PC-3 (cell line): ENCODE results near the gene GNPDA2. TPM values are rescaled to one million over a fixed set of nuclear protein-coding genes. Genes with fewer than 3 reads are reported as not detected.

Experiments
- ATAC-seq: fragments of 200-7000 bp; cut with Tn5 transposase; 2 replicates; pipeline ENCODE4 v1.9.1; 2020; ENCODE audit warnings: mild to moderate bottlenecking, moderate library complexity
- BruUV-seq: library from RNA; stranded (reverse); fragments of 400-500 nt; replicated peaks from 2 replicates; lab custom pipeline; 2021; lab: Mats Ljungman, UMichigan
- CTCF ChIA-PET: fragments of 300-600 bp; sonication (Branson Sonifier 250); formaldehyde crosslinking; loops from one replicate; lab custom pipeline; 2022; ENCODE audit warnings: antibody characterized with exemption; lab: Charles Lee
- POLR2A ChIA-PET: fragments of 300-600 bp; sonication (Branson Sonifier 250); formaldehyde crosslinking; loops from one replicate; lab custom pipeline; 2022; ENCODE audit warnings: antibody characterized with exemption; ENCODE audit not compliant: unreplicated experiment; lab: Charles Lee
- DNase-seq: peaks from one replicate; pipeline ENCODE4 v3.0.0-alpha.2; 2015
- H2AFZ ChIP-seq: fragments of 300-600 bp; sonication (generic); 2 replicates; pipeline ENCODE4 v1.6.0; 2016; ENCODE audit warnings: antibody characterized with exemption, low read length
- H3F3A ChIP-seq: fragments of 300-600 bp; sonication (generic); one replicate; pipeline ENCODE4 v1.6.0; 2017; ENCODE audit warnings: antibody characterized with exemption, low read length, control low read depth, mild to moderate bottlenecking; ENCODE audit not compliant: unreplicated experiment
- H3K27ac ChIP-seq: fragments of 300-600 bp; sonication (generic); 2 replicates; pipeline ENCODE4 v1.5.1; 2016; ENCODE audit warnings: mild to moderate bottlenecking, low read length
- H3K27me3 ChIP-seq: fragments of 300-600 bp; sonication (generic); 2 replicates; pipeline ENCODE4 v1.6.1; 2016; ENCODE audit warnings: low read length, mixed read lengths
- H3K36me3 ChIP-seq: fragments of 300-600 bp; sonication (generic); 2 replicates; pipeline ENCODE4 v1.6.1; 2016; ENCODE audit warnings: low read depth, mixed run types, low read length, mixed read lengths
- H3K4me1 ChIP-seq: fragments of 300-600 bp; sonication (generic); 2 replicates; pipeline ENCODE4 v1.5.1; 2016; ENCODE audit warnings: low read length; ENCODE audit not compliant: insufficient read depth
- H3K4me2 ChIP-seq: fragments of 300-600 bp; sonication (generic); 2 replicates; pipeline ENCODE4 v1.6.0; 2016; ENCODE audit warnings: low read length
- H3K4me3 ChIP-seq: fragments of 300-600 bp; sonication (generic); 2 replicates; pipeline ENCODE4 v1.5.1; 2016; ENCODE audit warnings: mild to moderate bottlenecking, low read length, mixed read lengths
- H3K79me2 ChIP-seq: fragments of 300-600 bp; sonication (generic); 2 replicates; pipeline ENCODE4 v1.6.1; 2017; ENCODE audit warnings: low read length, mixed read lengths
- H3K9ac ChIP-seq: fragments of 300-600 bp; sonication (generic); 2 replicates; pipeline ENCODE4 v1.6.0; 2016; ENCODE audit warnings: mild to moderate bottlenecking, low read length
- H3K9me2 ChIP-seq: fragments of 300-600 bp; sonication (generic); replicated peaks from 2 replicates; pipeline ENCODE4 v1.6.1; 2016; ENCODE audit warnings: mixed run types, low read length, mixed read lengths
- H3K9me3 ChIP-seq: fragments of 300-600 bp; sonication (generic); 2 replicates; pipeline ENCODE4 v1.6.1; 2016; ENCODE audit warnings: low read length, mixed read lengths
- H4K20me1 ChIP-seq: fragments of 300-600 bp; sonication (generic); 2 replicates; pipeline ENCODE4 v1.6.1; 2016; ENCODE audit warnings: low read length, mixed read lengths
- EZH2 ChIP-seq: fragments of 300-600 bp; sonication (generic); IDR thresholded peaks from one replicate; pipeline ENCODE4 v1.6.1; 2017; ENCODE audit warnings: antibody characterized with exemption, mild to moderate bottlenecking, low read length; ENCODE audit not compliant: unreplicated experiment
- EZH2phosphoT487 ChIP-seq: fragments of 300-600 bp; sonication (generic); IDR thresholded peaks from 2 replicates; pipeline ENCODE4 v1.6.1; 2018; ENCODE audit warnings: mild to moderate bottlenecking, antibody characterized with exemption, low read length, borderline replicate concordance
- intact Hi-C: fragments of 100-400 bp; cut with micrococcal nuclease; formaldehyde crosslinking; loops from 2 replicates; pipeline ENCODE4 v1.9.0; 2023
- total RNA-seq: library from RNA; depleted of rRNA; stranded (reverse); fragments of >200 nt; gene quantifications from 2 replicates; pipeline ENCODE4 v1.2.3, GENCODE V29; 2014
- TF ChIP-seq, protein P1 (sequence below): fragments of 300-600 bp; sonication (generic); conservative IDR thresholded peaks from 2 replicates; pipeline ENCODE4 v1.5.1; 2017; ENCODE audit warnings: antibody characterized with exemption, low read depth, mild to moderate bottlenecking, low read length

The GNPDA2 gene
- total RNA-seq, 1 experiment from 2014 or later = 21.9 TPM

DNA sequence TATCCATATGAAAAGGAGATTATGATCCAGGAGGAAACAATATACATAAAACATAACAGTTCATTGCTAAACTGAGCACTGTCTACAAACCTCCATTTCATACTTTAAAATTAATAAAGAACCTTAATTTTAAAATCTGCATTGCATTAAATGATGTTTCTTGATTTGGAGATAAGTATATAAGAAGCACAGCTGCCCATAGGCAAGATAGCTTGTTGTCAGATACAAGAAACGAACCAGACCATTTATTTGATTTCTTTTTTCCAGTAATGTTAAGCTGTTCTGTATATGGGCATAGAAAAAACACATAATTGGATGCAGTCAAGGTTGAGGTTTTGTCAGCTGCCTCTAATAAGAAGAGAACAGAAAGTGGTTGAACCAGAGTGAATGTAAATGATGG lies 41.7 kb downstream of the GNPDA2 start:
- no peak for TF ChIP-seq EZH2phosphoT487
- Histone ChIP-seq H3K27ac (no peak overlapping the region), H3K9ac (no peak overlapping the region), H3K4me2 (no peak overlapping the region), H3K9me3 (no peaks in the 10 kb centered on the region), H3K9me2 (no peaks in the 10 kb centered on the region), H3K79me2 (peaks cover 19% of the 10 kb centered on the region), H3F3A (no peaks in the 10 kb centered on the region), H2AFZ (no peak overlapping the region), H3K27me3 (no peaks in the 10 kb centered on the region), H4K20me1 (no peaks in the 10 kb centered on the region), H3K4me1 (peaks cover 9% of the 10 kb centered on the region), H3K4me3 (no peak overlapping the region), H3K36me3 (peaks cover 54% of the 10 kb centered on the region)
- CTCF ChIA-PET = no interaction called here
- BruUV-seq = no TSS peak
- POLR2A ChIA-PET = no interaction called here
- ATAC-seq (no peak), DNase-seq (no peak)
- intact Hi-C loops = no loop called here

DNA sequence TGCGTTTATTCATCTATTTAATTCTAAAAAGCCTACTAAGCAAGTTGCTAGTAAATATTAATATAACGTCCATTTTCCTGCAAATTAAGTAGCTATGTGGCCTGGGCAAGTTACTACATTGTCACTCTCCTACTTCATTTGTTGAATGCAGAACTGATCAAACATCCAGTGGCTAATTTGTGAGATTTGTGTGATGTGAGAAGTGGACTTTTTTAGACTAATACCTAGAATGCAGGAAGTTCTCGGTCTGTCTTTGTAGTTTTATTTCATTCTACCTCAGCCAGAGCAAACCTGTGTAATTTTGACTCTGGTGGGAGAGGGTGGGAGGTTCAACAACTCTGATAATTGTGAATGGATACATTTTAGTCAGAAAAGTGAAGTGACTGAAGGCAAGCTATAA lies 47.3 kb downstream of the GNPDA2 start:
- no peak for ATAC-seq

DNA sequence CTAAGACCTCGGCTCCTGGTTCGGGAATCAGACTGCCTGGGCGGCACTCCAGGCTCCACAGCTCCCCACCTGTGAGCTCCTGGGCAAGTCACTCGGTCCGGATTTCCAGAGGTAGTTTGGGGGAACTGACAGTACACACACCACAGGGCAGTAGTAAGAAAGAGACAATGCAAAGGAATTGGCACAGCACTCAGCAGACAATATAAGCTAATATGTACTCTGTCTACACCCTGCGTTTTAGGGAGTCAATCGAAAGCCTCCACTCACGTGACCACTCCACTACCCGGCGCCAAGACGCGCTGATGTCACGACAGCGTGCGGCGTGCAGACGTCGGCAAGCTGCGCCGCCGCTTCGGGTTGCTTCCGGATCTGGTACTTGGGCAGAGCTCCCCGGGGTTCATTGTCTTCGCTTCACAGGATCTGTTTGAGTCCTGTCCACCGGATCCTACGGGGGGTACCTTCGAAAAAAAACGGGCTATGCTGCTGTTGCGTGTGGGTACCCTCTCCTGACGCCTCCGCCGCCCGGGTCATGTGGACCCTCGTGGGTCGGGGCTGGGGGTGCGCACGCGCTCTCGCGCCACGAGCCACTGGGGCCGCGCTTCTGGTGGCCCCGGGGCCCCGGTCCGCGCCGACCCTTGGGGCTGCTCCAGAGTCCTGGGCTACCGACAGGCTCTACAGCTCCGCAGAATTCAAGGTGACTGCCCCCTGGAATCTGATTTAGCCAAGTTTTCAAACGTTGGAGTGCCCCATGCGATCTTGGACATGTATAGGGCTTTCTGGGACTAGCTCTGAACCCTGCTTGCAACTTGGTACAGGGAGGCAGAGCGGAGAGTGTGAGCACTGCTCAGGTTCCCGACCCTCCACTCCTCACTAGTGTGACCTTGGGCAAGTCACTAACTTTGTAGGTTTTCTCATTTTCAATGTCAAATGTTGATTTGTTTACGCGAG lies 48.0 kb downstream of the GNPDA2 start, which contains the start of gene GUF1:
Gene GUF1 (plus strand): TSS at position 327 of the 948 bp plus-strand sequence. CDS start 203 bp downstream, at position 530.
- BruUV-seq = TSS peak; percentile 47
- intact Hi-C loops = loop anchor here (1.0 kb wide), 1 partner anchor 48 kb away; the partner anchor contains the start of gene GNPDA2
- H3K9me2 ChIP-seq = no peaks in the 10 kb centered on the region
- peaks cover 20% of the 10 kb centered on the region; the same call in 1 of the 2 replicates for H3K36me3 ChIP-seq
- peak within 1 kb of the TSS; percentile 98 for H2AFZ ChIP-seq
- TF ChIP-seq EZH2 (no peak), EZH2phosphoT487 (no peak)
- TF ChIP-seq, protein P1, sequence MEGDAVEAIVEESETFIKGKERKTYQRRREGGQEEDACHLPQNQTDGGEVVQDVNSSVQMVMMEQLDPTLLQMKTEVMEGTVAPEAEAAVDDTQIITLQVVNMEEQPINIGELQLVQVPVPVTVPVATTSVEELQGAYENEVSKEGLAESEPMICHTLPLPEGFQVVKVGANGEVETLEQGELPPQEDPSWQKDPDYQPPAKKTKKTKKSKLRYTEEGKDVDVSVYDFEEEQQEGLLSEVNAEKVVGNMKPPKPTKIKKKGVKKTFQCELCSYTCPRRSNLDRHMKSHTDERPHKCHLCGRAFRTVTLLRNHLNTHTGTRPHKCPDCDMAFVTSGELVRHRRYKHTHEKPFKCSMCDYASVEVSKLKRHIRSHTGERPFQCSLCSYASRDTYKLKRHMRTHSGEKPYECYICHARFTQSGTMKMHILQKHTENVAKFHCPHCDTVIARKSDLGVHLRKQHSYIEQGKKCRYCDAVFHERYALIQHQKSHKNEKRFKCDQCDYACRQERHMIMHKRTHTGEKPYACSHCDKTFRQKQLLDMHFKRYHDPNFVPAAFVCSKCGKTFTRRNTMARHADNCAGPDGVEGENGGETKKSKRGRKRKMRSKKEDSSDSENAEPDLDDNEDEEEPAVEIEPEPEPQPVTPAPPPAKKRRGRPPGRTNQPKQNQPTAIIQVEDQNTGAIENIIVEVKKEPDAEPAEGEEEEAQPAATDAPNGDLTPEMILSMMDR = no peak
- ATAC-seq = peak; percentile 92
- peak within 1 kb of the TSS; percentile 55 for H3K27ac ChIP-seq
- POLR2A ChIA-PET = interaction anchor here (0.6 to 0.7 kb wide), 3 partner anchors 23 to 1015 kb away, joined by 3 to 7 read pairs (median 5); no protein-coding TSS in a partner anchor
- peak; percentile 86 for DNase-seq
- CTCF ChIA-PET = no interaction called here
- H3F3A ChIP-seq = no peaks in the 10 kb centered on the region
- H3K4me1 ChIP-seq = peaks cover 9% of the 10 kb centered on the region
- peak within 1 kb of the TSS; percentile 98 for H3K4me2 ChIP-seq
- peaks cover 33% of the 10 kb centered on the region for H3K79me2 ChIP-seq
- peak within 1 kb of the TSS; percentile 98 for H3K4me3 ChIP-seq
- no peaks in the 10 kb centered on the region for H4K20me1 ChIP-seq
- H3K9me3 ChIP-seq = no peaks in the 10 kb centered on the region
- peak within 1 kb of the TSS; percentile 97 for H3K9ac ChIP-seq
- no peaks in the 10 kb centered on the region for H3K27me3 ChIP-seq

More for the DNA sequence above, 47.3 kb downstream of the GNPDA2 start:
- Histone ChIP-seq H3K36me3 (peaks cover 23% of the 10 kb centered on the region; the same call in 1 of the 2 replicates), H2AFZ (peak overlapping the region; percentile 98; the same call in 1 of the 2 replicates), H3K79me2 (peaks cover 33% of the 10 kb centered on the region), H3K27me3 (no peaks in the 10 kb centered on the region), H3K9me3 (no peaks in the 10 kb centered on the region), H3F3A (no peaks in the 10 kb centered on the region), H3K4me2 (peak overlapping the region; percentile 98), H3K9me2 (no peaks in the 10 kb centered on the region), H4K20me1 (no peaks in the 10 kb centered on the region), H3K4me3 (peak overlapping the region; percentile 98), H3K9ac (peak overlapping the region; percentile 97), H3K27ac (peak overlapping the region; percentile 55; the same call in 1 of the 2 replicates), H3K4me1 (peaks cover 9% of the 10 kb centered on the region)
- DNase-seq = no peak
- no TSS peak for BruUV-seq
- intact Hi-C loops = no loop called here
- no peak for TF ChIP-seq EZH2phosphoT487
- no peak for TF ChIP-seq EZH2
- TF ChIP-seq, protein P1 = no peak
- POLR2A ChIA-PET = no interaction called here
- CTCF ChIA-PET = no interaction called here
